Ascending aorta (tissue), 2 donors: ENCODE data around the gene CRKL. TPM values are rescaled to one million over a fixed set of nuclear protein-coding genes. Genes with fewer than 3 reads are reported as not detected.
"Not testable (repeated sequence)": the region's sequence is repeated elsewhere in the genome, so short reads cannot be mapped to it uniquely, and the experiment has no call there.

ENCODE experiments used
- DNase-seq, 2 donors: peaks; one replicate each; pipeline ENCODE4 v3.0.0-alpha.2; 2019; ENCODE audit warnings: low spot score in 2 of 2
- H3K27ac ChIP-seq, 2 donors: fragments of 200-600 bp; sonication (generic); one replicate each; pipeline ENCODE4 v1.5.1; 2016 to 2017; ENCODE audit warnings: mild to moderate bottlenecking in 1 of 2
- H3K27me3 ChIP-seq: fragments of 200-600 bp; sonication (generic); one replicate; pipeline ENCODE4 v1.5.1; 2017
- H3K36me3 ChIP-seq, 2 donors: fragments of 200-600 bp; sonication (generic); one replicate each; pipeline ENCODE4 v1.5.1; 2016
- H3K4me1 ChIP-seq, 2 donors: fragments of 200-600 bp; sonication (generic); one replicate each; pipeline ENCODE4 v1.5.1; 2016 to 2017; ENCODE audit warnings: mild to moderate bottlenecking in 1 of 2
- H3K4me3 ChIP-seq, 2 donors: fragments of 200-600 bp; sonication (generic); one replicate each; pipeline ENCODE4 v1.5.1; 2016 to 2017; ENCODE audit warnings: mild to moderate bottlenecking in 1 of 2
- H3K9me3 ChIP-seq, 2 donors: fragments of 200-600 bp; sonication (generic); one replicate each; pipeline ENCODE4 v1.5.1; 2016
- intact Hi-C: fragments of 100-400 bp; cut with DNase I; formaldehyde crosslinking; loops from one replicate; pipeline ENCODE4 v1.15.1; 2023
- total RNA-seq: library from RNA; depleted of rRNA; stranded (reverse); fragments of >200 nt; gene quantifications from one replicate; pipeline ENCODE4 v1.1.0, GENCODE V29; 2016
- TF ChIP-seq, protein P1 (sequence below), 3 experiments: fragments of 200-600 bp in 2 of 3; fragments of 450-650 bp in 1 of 3; sonication (generic) in 2 of 3; IDR thresholded peaks; one replicate each; pipeline ENCODE4 v1.5.1; 2016 to 2019; ENCODE audit warnings: antibody characterized with exemption in 3 of 3, mild to moderate bottlenecking in 1 of 3, moderate library complexity in 1 of 3

Gene CRKL
- total RNA-seq, 1 donor from 2014 or later, result 21.2 TPM

DNA sequence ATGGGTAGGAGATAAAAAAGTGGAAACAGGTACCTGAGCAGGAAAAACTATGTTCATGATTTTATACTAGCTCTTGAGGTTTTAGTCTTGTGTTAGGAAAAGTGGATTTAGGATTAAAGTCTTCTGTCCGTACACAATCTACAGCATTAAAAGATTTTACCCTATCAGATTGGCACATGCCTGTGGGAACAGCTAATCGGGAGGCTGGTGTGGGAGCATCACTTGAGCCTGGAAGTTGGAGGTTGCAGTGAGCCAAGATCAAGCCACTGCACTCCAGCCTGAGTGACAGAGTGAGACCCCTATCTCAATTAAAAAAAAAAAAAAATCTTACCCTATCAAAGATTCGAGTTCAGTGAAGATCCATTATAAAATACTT is 12.2 kb upstream of the CRKL start:
- intact Hi-C loops, result no loop called here
- Histone ChIP-seq H3K4me1 (no peaks in the 10 kb centered on the region), H3K27me3 (no peaks in the 10 kb centered on the region), H3K4me3 (no peak overlapping the region), H3K9me3 (no peaks in the 10 kb centered on the region), H3K27ac (no peak overlapping the region), H3K36me3 (no peaks in the 10 kb centered on the region)
- no peak for DNase-seq
- TF ChIP-seq, protein P1, sequence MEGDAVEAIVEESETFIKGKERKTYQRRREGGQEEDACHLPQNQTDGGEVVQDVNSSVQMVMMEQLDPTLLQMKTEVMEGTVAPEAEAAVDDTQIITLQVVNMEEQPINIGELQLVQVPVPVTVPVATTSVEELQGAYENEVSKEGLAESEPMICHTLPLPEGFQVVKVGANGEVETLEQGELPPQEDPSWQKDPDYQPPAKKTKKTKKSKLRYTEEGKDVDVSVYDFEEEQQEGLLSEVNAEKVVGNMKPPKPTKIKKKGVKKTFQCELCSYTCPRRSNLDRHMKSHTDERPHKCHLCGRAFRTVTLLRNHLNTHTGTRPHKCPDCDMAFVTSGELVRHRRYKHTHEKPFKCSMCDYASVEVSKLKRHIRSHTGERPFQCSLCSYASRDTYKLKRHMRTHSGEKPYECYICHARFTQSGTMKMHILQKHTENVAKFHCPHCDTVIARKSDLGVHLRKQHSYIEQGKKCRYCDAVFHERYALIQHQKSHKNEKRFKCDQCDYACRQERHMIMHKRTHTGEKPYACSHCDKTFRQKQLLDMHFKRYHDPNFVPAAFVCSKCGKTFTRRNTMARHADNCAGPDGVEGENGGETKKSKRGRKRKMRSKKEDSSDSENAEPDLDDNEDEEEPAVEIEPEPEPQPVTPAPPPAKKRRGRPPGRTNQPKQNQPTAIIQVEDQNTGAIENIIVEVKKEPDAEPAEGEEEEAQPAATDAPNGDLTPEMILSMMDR (IDR thresholded peaks at IDR 0.05), result no peak

DNA sequence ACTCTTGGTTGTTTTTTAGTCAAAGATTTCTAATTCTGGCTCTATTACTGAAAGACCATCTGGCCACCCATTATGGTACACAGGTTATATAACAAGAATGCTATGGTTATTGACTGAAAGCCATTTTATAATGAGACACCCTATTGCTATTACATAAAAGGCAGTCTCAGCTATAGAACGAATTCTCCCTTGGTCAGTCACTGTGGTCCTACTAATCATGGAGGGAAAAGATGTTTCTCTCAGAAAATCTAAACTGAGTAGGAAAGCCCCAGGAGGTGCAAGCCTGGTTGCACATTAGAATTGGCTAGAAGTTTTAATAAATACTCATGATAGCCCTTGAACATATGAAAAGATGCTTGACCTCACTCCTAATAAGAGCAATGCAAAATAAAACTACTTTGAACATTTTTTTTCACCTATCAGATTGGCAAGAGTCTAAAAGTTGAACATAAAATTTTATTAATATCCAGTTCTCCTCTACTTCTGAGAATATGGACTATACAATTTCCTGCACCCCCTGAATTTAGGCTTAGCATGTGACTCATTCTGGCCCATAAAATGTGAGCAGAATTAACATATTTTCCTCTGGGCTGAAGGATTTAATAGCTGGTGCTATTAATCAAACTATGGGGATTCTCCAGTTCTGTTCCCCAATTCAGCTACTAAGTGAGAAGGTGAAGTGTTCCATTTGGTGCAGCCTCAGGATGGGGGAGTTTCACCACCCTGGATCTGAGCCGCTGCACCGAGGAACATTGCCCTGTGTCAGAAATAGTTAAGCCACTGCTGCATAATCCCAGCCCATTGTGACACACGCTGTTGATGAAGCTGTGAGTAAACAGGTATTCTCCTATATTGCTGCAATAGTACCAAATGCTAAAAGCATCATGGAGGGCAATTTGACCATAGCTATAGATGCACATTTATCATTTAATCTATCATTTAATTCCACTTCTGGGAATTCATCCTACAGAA is 11.5 kb upstream of the CRKL start:
- intact Hi-C loops, result no loop called here
- TF ChIP-seq, protein P1 (IDR thresholded peaks at IDR 0.05), result no peak
- no peak overlapping the region for H3K4me3 ChIP-seq
- H3K27me3 ChIP-seq, result no peaks in the 10 kb centered on the region
- H3K27ac ChIP-seq, result no peak overlapping the region
- no peaks in the 10 kb centered on the region for H3K9me3 ChIP-seq
- DNase-seq, result no peak
- H3K4me1 ChIP-seq, result no peaks in the 10 kb centered on the region
- no peaks in the 10 kb centered on the region for H3K36me3 ChIP-seq

DNA sequence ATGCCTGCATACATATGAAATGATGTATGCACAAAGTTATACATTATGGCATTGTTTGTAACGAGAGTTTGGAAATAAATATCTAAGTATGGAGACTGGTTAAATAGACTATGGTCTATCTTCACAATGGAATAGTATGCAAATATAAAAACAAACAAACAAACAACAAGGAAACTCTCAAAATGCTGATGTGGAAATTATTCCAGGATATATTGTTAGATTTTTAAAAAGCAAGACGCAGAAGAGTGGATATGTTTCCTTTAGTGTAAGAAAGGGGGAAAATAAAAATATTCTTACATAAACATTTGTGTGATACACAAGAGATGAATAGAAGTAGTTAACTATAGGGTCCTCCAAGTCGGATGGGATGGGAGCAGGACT is 10.8 kb upstream of the CRKL start:
- H3K27me3 ChIP-seq, result no peaks in the 10 kb centered on the region
- H3K4me1 ChIP-seq, result no peaks in the 10 kb centered on the region
- no peaks in the 10 kb centered on the region for H3K36me3 ChIP-seq
- H3K4me3 ChIP-seq, result no peak overlapping the region
- no peaks in the 10 kb centered on the region for H3K9me3 ChIP-seq
- TF ChIP-seq, protein P1 (IDR thresholded peaks at IDR 0.05), result no peak
- no peak overlapping the region for H3K27ac ChIP-seq
- intact Hi-C loops, result no loop called here
- DNase-seq, result no peak

DNA sequence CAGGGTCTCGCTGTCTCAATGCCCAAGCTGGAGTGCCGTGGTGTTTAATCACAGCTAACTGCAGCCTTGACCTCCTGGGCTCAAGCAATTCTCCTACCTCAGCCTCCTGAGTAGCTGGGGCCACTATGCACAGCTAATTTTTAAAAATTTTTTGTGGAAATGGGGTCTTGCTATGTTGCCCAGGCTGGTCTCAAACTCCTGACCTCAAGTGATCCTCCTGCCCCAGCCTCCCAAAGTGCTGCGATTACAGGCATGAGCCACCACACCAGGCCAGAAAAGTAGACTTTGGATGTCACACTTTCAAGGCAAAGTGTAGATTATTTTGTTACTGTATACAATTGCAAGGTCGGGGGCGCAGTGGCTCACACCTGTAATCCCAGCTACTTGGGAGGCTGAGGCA is 8.5 kb upstream of the CRKL start:
- H3K4me1 ChIP-seq, H3K4me3 ChIP-seq, intact Hi-C loops, H3K36me3 ChIP-seq, DNase-seq, H3K27ac ChIP-seq, H3K27me3 ChIP-seq, H3K9me3 ChIP-seq: not testable (repeated sequence)

DNA sequence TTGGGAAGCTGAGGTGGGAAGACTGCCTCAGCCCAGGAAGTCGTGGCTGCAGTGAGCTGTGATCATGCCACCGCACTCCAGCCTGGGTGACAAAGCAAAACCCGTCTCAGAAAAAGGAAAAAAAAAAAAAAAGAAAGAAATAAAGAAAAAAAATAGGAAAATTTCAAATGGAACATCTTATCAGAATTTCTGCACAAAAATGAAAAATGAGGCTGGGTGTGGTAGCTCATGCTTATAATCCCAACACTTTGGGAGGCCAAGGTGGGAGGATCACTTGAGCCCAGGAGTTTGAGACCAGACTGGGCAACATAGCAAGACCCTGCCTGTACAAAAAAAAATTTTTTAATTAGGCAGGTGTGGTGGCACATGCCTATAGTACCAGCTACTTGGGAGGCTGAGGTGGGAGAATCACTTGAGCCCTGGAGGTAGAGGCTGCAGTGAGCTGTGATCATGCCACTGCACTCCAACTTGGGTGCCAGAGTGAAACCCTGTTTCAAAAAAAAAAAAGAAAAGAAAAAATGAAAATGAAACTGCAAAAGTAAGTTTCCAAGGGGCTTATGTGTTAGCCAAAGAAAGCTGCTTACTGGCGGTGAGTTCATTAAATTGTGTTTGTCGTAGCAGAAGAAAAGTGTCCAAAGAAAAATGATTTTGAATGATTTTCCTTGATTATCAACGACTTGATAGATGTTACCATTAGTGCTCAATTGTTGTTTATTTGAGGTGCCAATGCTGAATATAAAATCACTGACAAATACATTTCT is 7.5 kb upstream of the CRKL start:
- Histone ChIP-seq H3K4me3 (no peak overlapping the region), H3K36me3 (no peaks in the 10 kb centered on the region), H3K27me3 (no peaks in the 10 kb centered on the region), H3K4me1 (no peaks in the 10 kb centered on the region), H3K27ac (peak overlapping the region in 1 of 2 donors; percentile 14), H3K9me3 (no peaks in the 10 kb centered on the region)
- intact Hi-C loops, result loop anchor here (10.0 kb wide), 2 partner anchors 95 to 735 kb away; partner anchors contain the start of genes SDF2L1 and THAP7
- no peak for DNase-seq
- TF ChIP-seq, protein P1 (IDR thresholded peaks at IDR 0.05), result no peak

DNA sequence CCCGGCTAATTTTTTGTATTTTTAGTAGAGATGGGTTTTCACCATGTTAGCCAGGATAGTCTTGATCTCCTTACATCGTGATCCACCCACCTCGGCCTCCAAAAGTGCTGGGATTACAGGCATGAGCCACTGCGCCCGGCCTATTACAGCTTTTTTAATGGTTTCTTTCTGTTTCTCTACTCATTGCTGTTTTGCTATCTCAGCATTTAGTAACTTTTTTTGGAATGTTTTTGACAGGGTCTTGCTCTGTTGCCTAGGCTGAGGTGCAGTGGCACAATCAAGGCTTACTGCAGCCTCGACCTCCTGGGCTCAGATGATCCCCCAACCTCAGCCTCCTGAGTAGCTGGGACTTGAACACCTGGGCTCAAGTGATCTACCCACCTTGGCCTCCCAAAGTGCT is 4.7 kb upstream of the CRKL start:
- intact Hi-C loops, result loop anchor here (10.0 kb wide), 2 partner anchors 92 to 732 kb away; partner anchors contain the start of genes SDF2L1 and THAP7
- no peaks in the 10 kb centered on the region for H3K4me1 ChIP-seq
- no peaks in the 10 kb centered on the region for H3K27me3 ChIP-seq
- no peak for DNase-seq
- no peak overlapping the region for H3K4me3 ChIP-seq
- TF ChIP-seq, protein P1 (IDR thresholded peaks at IDR 0.05), result no peak
- no peaks in the 10 kb centered on the region for H3K9me3 ChIP-seq
- no peaks in the 10 kb centered on the region for H3K36me3 ChIP-seq
- no peak overlapping the region for H3K27ac ChIP-seq
